Activated CD8-positive, alpha-beta memory T cell treated with anti-CD3 and anti-CD28 coated beads, Interleukin-2, amount 10 ng/mL, durations not matched to agents 7 days and 5 days (primary cell): Measurements from ENCODE around the gene KRIT1. TPM values are rescaled to one million over a fixed set of nuclear protein-coding genes. Genes with fewer than 3 reads are reported as not detected.

ENCODE experiments used
- ATAC-seq: fragments of 150-1000 bp; cut with Tn5 transposase; one replicate; pipeline ENCODE4 v1.10.0; 2021; ENCODE audit warnings: moderate library complexity
- CTCF ChIA-PET: fragments of 350-600 bp; sonication (Branson Sonifier 250); formaldehyde crosslinking; loops from one replicate; lab custom pipeline; 2021; ENCODE audit warnings: antibody characterized with exemption; lab: Charles Lee
- DNase-seq: peaks from one replicate; pipeline ENCODE4 v3.0.0-alpha.2; 2020
- H3K27ac Mint-ChIP-seq: one replicate; pipeline ENCODE4 v1.8.0; 2021; ENCODE audit warnings: mild to moderate bottlenecking, mixed read lengths
- H3K27me3 Mint-ChIP-seq: one replicate; pipeline ENCODE4 v1.8.0; 2021; ENCODE audit warnings: mixed read lengths
- H3K36me3 Mint-ChIP-seq: one replicate; pipeline ENCODE4 v1.8.0; 2021; ENCODE audit warnings: mild to moderate bottlenecking, mixed read lengths
- H3K4me1 Mint-ChIP-seq: one replicate; pipeline ENCODE4 v1.8.0; 2021; ENCODE audit warnings: mixed read lengths
- H3K4me3 Mint-ChIP-seq: one replicate; pipeline ENCODE4 v1.8.0; 2021; ENCODE audit warnings: mild to moderate bottlenecking, moderate library complexity, mixed read lengths
- H3K9me3 Mint-ChIP-seq: one replicate; pipeline ENCODE4 v1.8.0; 2022; ENCODE audit warnings: low read depth, mixed read lengths
- total RNA-seq, 2 experiments: library from RNA; stranded (reverse); gene quantifications; one replicate each; pipeline ENCODE4 v1.2.3, GENCODE V29; 2021

KRIT1 gene
- 10 to 100 TPM; 45.4 to 46.4 TPM for total RNA-seq

GRCh38 chr7:92245487-92246359, at the start of gene KRIT1, which contains the start of gene ANKIB1:
TSS of gene KRIT1 (minus strand) at chr7:92245914. CDS start at chr7:92242135, 3,779 bp downstream.
TSS of gene ANKIB1 (plus strand) at chr7:92245974. CDS start at chr7:92294979, 49,005 bp downstream.
- no peaks in the 10 kb centered on the region for H3K9me3 Mint-ChIP-seq
- H3K4me3 Mint-ChIP-seq: peak within 1 kb of the TSS; percentile 90
- ATAC-seq: peak; percentile 80
- peak; percentile 94 for DNase-seq
- CTCF ChIA-PET: interaction anchor here (1.0 to 3.4 kb wide), 4 partner anchors 47 to 202 kb away, joined by 3 to 31 read pairs (median 4); partner anchors contain the start of gene GATAD1
- H3K36me3 Mint-ChIP-seq: peaks cover 14% of the 10 kb centered on the region
- H3K27ac Mint-ChIP-seq: peak within 1 kb of the TSS; percentile 100
- no peaks in the 10 kb centered on the region for H3K27me3 Mint-ChIP-seq
- peaks cover 43% of the 10 kb centered on the region for H3K4me1 Mint-ChIP-seq

- Mint-ChIP-seq H3K4me3 (no peak overlapping the region), H3K27ac (no peak overlapping the region), H3K36me3 (peaks cover 14% of the 10 kb centered on the region), H3K9me3 (no peaks in the 10 kb centered on the region), H3K27me3 (no peaks in the 10 kb centered on the region), H3K4me1 (peaks cover 17% of the 10 kb centered on the region)
- CTCF ChIA-PET: no interaction called here
- DNase-seq: no peak
- no peak for ATAC-seq
These were observed 49.7 kb upstream of the KRIT1 start for GRCh38 chr7:92295391-92295790.

- Mint-ChIP-seq H3K27ac (no peak overlapping the region), H3K36me3 (peaks cover 15% of the 10 kb centered on the region), H3K9me3 (no peaks in the 10 kb centered on the region), H3K4me1 (peaks cover 29% of the 10 kb centered on the region), H3K4me3 (no peak overlapping the region), H3K27me3 (no peaks in the 10 kb centered on the region)
- CTCF ChIA-PET: no interaction called here
- no peak for DNase-seq
- ATAC-seq: no peak
These were observed 48.3 kb upstream of the KRIT1 start for GRCh38 chr7:92293896-92294590.

GRCh38 chr7:92292981-92293380, 47.3 kb upstream of the KRIT1 start:
- no peak overlapping the region for H3K27ac Mint-ChIP-seq
- no peaks in the 10 kb centered on the region for H3K27me3 Mint-ChIP-seq
- DNase-seq: no peak
- no peak overlapping the region for H3K4me3 Mint-ChIP-seq
- no peak for ATAC-seq
- peaks cover 38% of the 10 kb centered on the region for H3K4me1 Mint-ChIP-seq
- CTCF ChIA-PET: interaction anchor here (0.7 to 1.2 kb wide), 2 partner anchors 21 to 47 kb away, joined by 4 read pairs; partner anchors contain the start of genes ANKIB1 and KRIT1
- H3K9me3 Mint-ChIP-seq: no peaks in the 10 kb centered on the region
- H3K36me3 Mint-ChIP-seq: peaks cover 16% of the 10 kb centered on the region

GRCh38 chr7:92289321-92289720, 43.6 kb upstream of the KRIT1 start:
- H3K27ac Mint-ChIP-seq: no peak overlapping the region
- peaks cover 37% of the 10 kb centered on the region for H3K4me1 Mint-ChIP-seq
- no peak for DNase-seq
- no peaks in the 10 kb centered on the region for H3K9me3 Mint-ChIP-seq
- ATAC-seq: no peak
- peaks cover 22% of the 10 kb centered on the region for H3K36me3 Mint-ChIP-seq
- H3K27me3 Mint-ChIP-seq: no peaks in the 10 kb centered on the region
- no peak overlapping the region for H3K4me3 Mint-ChIP-seq
- CTCF ChIA-PET: no interaction called here

GRCh38 chr7:92282930-92283329, 37.2 kb upstream of the KRIT1 start:
- H3K4me3 Mint-ChIP-seq: no peak overlapping the region
- no peak overlapping the region for H3K27ac Mint-ChIP-seq
- peaks cover 10% of the 10 kb centered on the region for H3K9me3 Mint-ChIP-seq
- DNase-seq (no peak), ATAC-seq (no peak)
- H3K4me1 Mint-ChIP-seq: peaks cover under 1% of the 10 kb centered on the region
- peaks cover 50% of the 10 kb centered on the region for H3K36me3 Mint-ChIP-seq
- CTCF ChIA-PET: no interaction called here
- no peaks in the 10 kb centered on the region for H3K27me3 Mint-ChIP-seq

- CTCF ChIA-PET: no interaction called here
- H3K4me1 Mint-ChIP-seq: no peaks in the 10 kb centered on the region
- peaks cover 49% of the 10 kb centered on the region for H3K36me3 Mint-ChIP-seq
- peaks cover 12% of the 10 kb centered on the region for H3K9me3 Mint-ChIP-seq
- DNase-seq (no peak), ATAC-seq (no peak)
- H3K27ac Mint-ChIP-seq: no peak overlapping the region
- H3K27me3 Mint-ChIP-seq: no peaks in the 10 kb centered on the region
- H3K4me3 Mint-ChIP-seq: no peak overlapping the region
These were observed 36.6 kb upstream of the KRIT1 start for GRCh38 chr7:92282221-92282814.

- Mint-ChIP-seq H3K27ac (no peak overlapping the region), H3K9me3 (peaks cover 15% of the 10 kb centered on the region), H3K4me3 (no peak overlapping the region), H3K27me3 (no peaks in the 10 kb centered on the region), H3K4me1 (peaks cover 8% of the 10 kb centered on the region), H3K36me3 (peaks cover 52% of the 10 kb centered on the region)
- CTCF ChIA-PET: no interaction called here
- no peak for ATAC-seq
- no peak for DNase-seq
These were observed 35.3 kb upstream of the KRIT1 start for GRCh38 chr7:92281031-92281430.

- Mint-ChIP-seq H3K4me1 (peaks cover 8% of the 10 kb centered on the region), H3K27ac (no peak overlapping the region), H3K4me3 (no peak overlapping the region), H3K9me3 (peaks cover 15% of the 10 kb centered on the region), H3K27me3 (no peaks in the 10 kb centered on the region), H3K36me3 (peaks cover 51% of the 10 kb centered on the region)
- CTCF ChIA-PET: no interaction called here
- DNase-seq (no peak), ATAC-seq (no peak)
These were observed 33.8 kb upstream of the KRIT1 start for GRCh38 chr7:92279396-92280031.

GRCh38 chr7:92276460-92276864, 30.7 kb upstream of the KRIT1 start:
- no peaks in the 10 kb centered on the region for H3K27me3 Mint-ChIP-seq
- H3K27ac Mint-ChIP-seq: peak overlapping the region; percentile 37
- H3K36me3 Mint-ChIP-seq: peaks cover 49% of the 10 kb centered on the region
- ATAC-seq (no peak), DNase-seq (no peak)
- H3K4me1 Mint-ChIP-seq: peaks cover 8% of the 10 kb centered on the region
- H3K9me3 Mint-ChIP-seq: peaks cover 14% of the 10 kb centered on the region
- CTCF ChIA-PET: no interaction called here
- H3K4me3 Mint-ChIP-seq: no peak overlapping the region

- H3K27ac Mint-ChIP-seq: no peak overlapping the region
- peaks cover 8% of the 10 kb centered on the region for H3K4me1 Mint-ChIP-seq
- no peak for DNase-seq
- H3K4me3 Mint-ChIP-seq: no peak overlapping the region
- no peaks in the 10 kb centered on the region for H3K27me3 Mint-ChIP-seq
- no peak for ATAC-seq
- H3K9me3 Mint-ChIP-seq: peaks cover 7% of the 10 kb centered on the region
- H3K36me3 Mint-ChIP-seq: peaks cover 39% of the 10 kb centered on the region
- CTCF ChIA-PET: no interaction called here
These were observed 29.6 kb upstream of the KRIT1 start for GRCh38 chr7:92275327-92275726.

GRCh38 chr7:92268921-92269320, 23.2 kb upstream of the KRIT1 start:
- Mint-ChIP-seq H3K27me3 (no peaks in the 10 kb centered on the region), H3K4me3 (no peak overlapping the region), H3K36me3 (peaks cover 14% of the 10 kb centered on the region), H3K4me1 (no peaks in the 10 kb centered on the region), H3K9me3 (no peaks in the 10 kb centered on the region), H3K27ac (no peak overlapping the region)
- ATAC-seq (no peak), DNase-seq (no peak)
- CTCF ChIA-PET: no interaction called here
